RWPE1 (cell line): ENCODE data around the gene NDUFA11.
A peak's percentile ranks its signal among the peaks of the same experiment; 100 is the strongest.

Experiments used
- CTCF ChIA-PET: fragments of 350-600 bp; sonication (Branson Sonifier 250); formaldehyde crosslinking; extraction: SDS; loops from one replicate; lab custom pipeline; 2021; lab: Yijun Ruan, JAX
- POLR2A ChIA-PET: fragments of 400-600 bp; formaldehyde crosslinking; extraction: SDS; loops from one replicate; lab custom pipeline; 2020; ENCODE audit warnings: antibody characterized with exemption; ENCODE audit not compliant: low non-redundant PET; lab: Yijun Ruan, JAX
- DNase-seq: peaks from one replicate; pipeline ENCODE4 v3.0.0; 2012; ENCODE audit warnings: low spot score
- H3K27ac ChIP-seq: fragments of 450-650 bp; 2 replicates; pipeline ENCODE4 v1.5.1; 2017
- CTCF ChIP-seq: fragments of 450-650 bp; conservative IDR thresholded peaks from 2 replicates; pipeline ENCODE4 v1.5.1; 2017; ENCODE audit warnings: low read depth, mild to moderate bottlenecking

Gene NDUFA11

GRCh38 chr19:5914358-5914774 is 10.8 kb upstream of the NDUFA11 start:
- CTCF ChIA-PET: interaction anchor here (0.9 to 1.1 kb wide), 2 partner anchors 53 to 110 kb away, joined by 3 to 4 read pairs; no protein-coding TSS in a partner anchor
- peak overlapping the region; percentile 84 for H3K27ac ChIP-seq
- DNase-seq: no peak
- POLR2A ChIA-PET: interaction anchor here (0.7 to 1.1 kb wide), 2 partner anchors 10 to 85 kb away, joined by 4 to 5 read pairs; no protein-coding TSS in a partner anchor
- TF ChIP-seq CTCF: no peak

- ChIA-PET CTCF (interaction anchor here (0.7 to 1.1 kb wide), 3 partner anchors 35 to 110 kb away, joined by 3 to 7 read pairs (median 4); no protein-coding TSS in a partner anchor), POLR2A (interaction anchor here (0.7 to 1.1 kb wide), 2 partner anchors 10 to 85 kb away, joined by 4 to 5 read pairs; no protein-coding TSS in a partner anchor)
- no peak for TF ChIP-seq CTCF
- DNase-seq: peak; percentile 74
- H3K27ac ChIP-seq: peak within 1 kb of the TSS; percentile 84
Observed at GRCh38 chr19:5913739-5914357, 10.3 kb upstream of the NDUFA11 start, which contains the start of gene CAPS. Gene CAPS, plus strand, starts transcription at chr19:5914254. Its CDS starts 153 bp downstream, at chr19:5914407.

GRCh38 chr19:5911366-5911765 is 7.8 kb upstream of the NDUFA11 start:
- no peak for TF ChIP-seq CTCF
- peak overlapping the region; percentile 84 for H3K27ac ChIP-seq
- no peak for DNase-seq
- ChIA-PET CTCF (interaction anchor here (0.6 to 0.7 kb wide), 2 partner anchors 62 to 108 kb away, joined by 3 to 4 read pairs; no protein-coding TSS in a partner anchor), POLR2A (no interaction called here)

- no peak for TF ChIP-seq CTCF
- POLR2A ChIA-PET: no interaction called here
- peak overlapping the region; percentile 69 for H3K27ac ChIP-seq
- CTCF ChIA-PET: interaction anchor here (0.6 kb wide), 1 partner anchor 63 kb away, joined by 4 read pairs; no protein-coding TSS in a partner anchor
- DNase-seq: no peak
Observed at GRCh38 chr19:5910638-5910907, 7.0 kb upstream of the NDUFA11 start.

GRCh38 chr19:5908773-5909442 is 5.3 kb upstream of the NDUFA11 start:
- DNase-seq: no peak
- peak overlapping the region; percentile 69 for H3K27ac ChIP-seq
- POLR2A ChIA-PET: interaction anchor here (0.6 kb wide), 1 partner anchor 81 kb away, joined by 3 read pairs; no protein-coding TSS in a partner anchor
- CTCF ChIA-PET: interaction anchor here (0.7 kb wide), 1 partner anchor 392 kb away, joined by 3 read pairs; no protein-coding TSS in a partner anchor
- TF ChIP-seq CTCF: no peak

GRCh38 chr19:5907241-5907640 is 3.7 kb upstream of the NDUFA11 start:
- CTCF ChIA-PET: no interaction called here
- no peak for DNase-seq
- POLR2A ChIA-PET: no interaction called here
- no peak overlapping the region for H3K27ac ChIP-seq
- TF ChIP-seq CTCF: no peak
